GM12878 (cell line): ENCODE results near the gene SMARCAL1. TPM values are rescaled to one million over a fixed set of nuclear protein-coding genes. Genes with fewer than 3 reads are reported as not detected.
A peak's percentile ranks its signal among the peaks of the same experiment; 100 is the strongest.

Source experiments
- ATAC-seq: fragments of 200-7000 bp; cut with Tn5 transposase; 3 replicates; pipeline ENCODE4 v1.9.1; 2020; ENCODE audit warnings: mild to moderate bottlenecking, moderate library complexity
- BruUV-seq: library from RNA; stranded (reverse); fragments of 400-500 nt; replicated peaks from 2 replicates; lab custom pipeline; 2021; lab: Mats Ljungman, UMichigan
- CTCF ChIA-PET: fragments of 300-600 bp; sonication (Branson Sonifier 250); formaldehyde crosslinking; extraction: SDS; loops from one replicate; lab custom pipeline; 2021; ENCODE audit warnings: inconsistent platforms; lab: Yijun Ruan, JAX
- POLR2A ChIA-PET: fragments of 350-600 bp; formaldehyde crosslinking; extraction: SDS; loops from one replicate; lab custom pipeline; 2021; ENCODE audit warnings: inconsistent platforms; lab: Charles Lee
- RAD21 ChIA-PET: fragments of 300-600 bp; sonication (Branson Sonifier 250); formaldehyde crosslinking; loops from one replicate; lab custom pipeline; 2023; ENCODE audit warnings: antibody characterized with exemption; ENCODE audit not compliant: unreplicated experiment; lab: Charles Lee
- SMC1A ChIA-PET: fragments of 300-600 bp; sonication (Branson Sonifier 250); formaldehyde crosslinking; loops from one replicate; lab custom pipeline; 2023; ENCODE audit not compliant: unreplicated experiment, uncharacterized antibody; lab: Charles Lee
- DNase-seq: peaks from one replicate; pipeline ENCODE4 v3.0.0-alpha.2; 2011; ENCODE audit warnings: low read depth, low spot score
- FAIRE-seq: peaks from 3 replicates; lab custom pipeline; 2011; peaks lifted over from hg19 to GRCh38; lab: Jason Lieb, UNC
- H2AFZ ChIP-seq: 2 replicates; pipeline ENCODE4 v1.6.0; 2011; ENCODE audit warnings: low read depth, low read length, control low read depth; ENCODE audit not compliant: control insufficient read depth
- H3K27ac ChIP-seq: 2 replicates; pipeline ENCODE4 v1.5.1; 2011; ENCODE audit warnings: control low read depth; ENCODE audit not compliant: control insufficient read depth, insufficient read depth
- H3K27me3 ChIP-seq, 2 experiments: replicated peaks in 1 of 2; 2 replicates each; pipeline versions ENCODE4 v1.6.0 to v1.6.1; 2011; ENCODE audit warnings: low read length in 1 of 2; ENCODE audit not compliant: control insufficient read depth in 2 of 2, insufficient read depth in 2 of 2
- H3K36me3 ChIP-seq, 2 experiments: 2 replicates each; pipeline ENCODE4 v1.5.1; 2011; ENCODE audit warnings: low read length in 1 of 2; ENCODE audit not compliant: control insufficient read depth in 2 of 2, insufficient read depth in 2 of 2
- H3K4me1 ChIP-seq: 2 replicates; pipeline ENCODE4 v1.6.1; 2011; ENCODE audit warnings: mild to moderate bottlenecking, low read length, moderate library complexity, mixed read lengths; ENCODE audit not compliant: control insufficient read depth, insufficient read depth
- H3K4me2 ChIP-seq: 2 replicates; pipeline ENCODE4 v1.6.0; 2011; ENCODE audit warnings: control low read depth; ENCODE audit not compliant: control insufficient read depth, insufficient read depth
- H3K4me3 ChIP-seq: fragments of 200-600 bp; sonication (generic); 2 replicates; pipeline ENCODE4 v1.5.1; 2016
- H3K79me2 ChIP-seq: 2 replicates; pipeline ENCODE4 v1.6.0; 2011; ENCODE audit warnings: low read length; ENCODE audit not compliant: control insufficient read depth, insufficient read depth
- H3K9ac ChIP-seq: 2 replicates; pipeline ENCODE4 v1.8.0; 2011; ENCODE audit warnings: low read length, control low read depth, mixed read lengths; ENCODE audit not compliant: control insufficient read depth, insufficient read depth
- H3K9me3 ChIP-seq: replicated peaks from 3 replicates; pipeline ENCODE4 v1.5.1; 2011; ENCODE audit warnings: mild to moderate bottlenecking, low read length; ENCODE audit not compliant: control insufficient read depth, insufficient read depth
- H4K20me1 ChIP-seq: 2 replicates; pipeline ENCODE4 v1.6.0; 2011; ENCODE audit not compliant: control insufficient read depth, insufficient read depth
- KAT2A ChIP-seq: conservative IDR thresholded peaks from 2 replicates; pipeline ENCODE4 v1.6.1; 2011; ENCODE audit warnings: low read depth, low read length; ENCODE audit not compliant: control insufficient read depth
- MXI1 ChIP-seq: fragments of 150-350 bp; IDR thresholded peaks from 2 replicates; pipeline ENCODE4 v1.6.1; 2011; ENCODE audit warnings: low read depth, mild to moderate bottlenecking, inconsistent platforms, low read length, improper control_type of control experiment
- MYC ChIP-seq: IDR thresholded peaks from 2 replicates; pipeline ENCODE4 v1.6.1; 2011; ENCODE audit warnings: mild to moderate bottlenecking, low read length, moderate library complexity, inconsistent platforms; ENCODE audit not compliant: insufficient read depth, insufficient replicate concordance, insufficient read length, severe bottlenecking
- WGBS: methylation state at CpG from one replicate; pipeline ENCODE4 v1.1.6; 2016; ENCODE audit warnings: low lambda C conversion rate; ENCODE audit not compliant: insufficient replicate concordance, insufficient coverage; ENCODE audit errors: missing lambda C conversion rate; 5-methylcytosine and 5-hydroxymethylcytosine counted together
- in situ Hi-C: fragments of 300-500 bp; cut with MboI; formaldehyde crosslinking; loops from 9 replicates; pipeline ENCODE4 v1.14.3; 2018; ENCODE audit warnings: mixed read lengths
- intact Hi-C: fragments of 100-400 bp; cut with micrococcal nuclease; formaldehyde crosslinking; loops from one replicate; pipeline ENCODE4 v1.14.2; 2022; ENCODE audit not compliant: unreplicated experiment
- polyA plus RNA-seq, 11 experiments: library from polyadenylated mRNA; depleted of rRNA in 4 of 11; unstranded in 6 of 11; stranded (reverse) in 5 of 11; fragments of >200 nt; fragmentation: Nextera tagmentation in 4 of 11; fragmentation: Illumina TruSeq in 1 of 11; extraction: Ambion mirVana in 4 of 11; extraction: Trizol in 1 of 11; gene quantifications; 1 replicate in 1 of 11; 2 replicates in 10 of 11; pipeline versions ENCODE4 v1.2.1 to v1.2.3, GENCODE V29; 2011 to 2016; ENCODE audit warnings: inconsistent platforms in 2 of 11, missing spikeins in 2 of 11, low read depth in 1 of 11
- total RNA-seq, 4 experiments: library from RNA; depleted of rRNA in 3 of 4; stranded (reverse); fragments of >200 nt in 3 of 4; fragmentation: Illumina TruSeq in 1 of 4; extraction: Trizol in 1 of 4; gene quantifications; 2 replicates each; pipeline versions ENCODE4 v1.2.1 to v1.2.3, GENCODE V29; 2013 to 2021

Gene SMARCAL1
- total and polyA plus RNA-seq, 10 of the 15 experiments (the other 5 are each of a cell fraction or from before 2014, with no cell fraction given) = 10.8 to 32.9 (median 21.8) TPM

- TF ChIP-seq MXI1 (no peak), MYC (no peak)
- Histone ChIP-seq H3K4me3 (no peak overlapping the region), H3K27ac (no peak overlapping the region), H3K36me3 (peaks cover 9 to 47% of the 10 kb centered on the region in 2 experiments), H3K4me1 (no peaks in the 10 kb centered on the region), H4K20me1 (no peaks in the 10 kb centered on the region), H2AFZ (no peak overlapping the region), H3K79me2 (no peaks in the 10 kb centered on the region), H3K9ac (no peak overlapping the region), H3K4me2 (no peak overlapping the region), H3K27me3 (no peaks in the 10 kb centered on the region), H3K9me3 (peaks cover 6% of the 10 kb centered on the region; the same call in 2 of the 3 replicates)
- WGBS = 90% methylated on average over 5 of the region's 5 CpGs
- no peak for DNase-seq
- BruUV-seq = no TSS peak
- RAD21 ChIA-PET = no interaction called here
- no peak for ATAC-seq
- SMC1A ChIA-PET = interaction anchor here (1.0 to 1.7 kb wide), 2 partner anchors 11 to 20 kb away, joined by 3 to 9 read pairs; no protein-coding TSS in a partner anchor
- FAIRE-seq = peak; percentile 27
- POLR2A ChIA-PET = no interaction called here
- CTCF ChIA-PET = interaction anchor here (0.8 to 1.2 kb wide), 2 partner anchors 25 to 315 kb away, joined by 3 to 4 read pairs; no protein-coding TSS in a partner anchor
- intact Hi-C loops (no loop called here), in situ Hi-C loops (no loop called here)
These were observed 17.1 kb downstream of the SMARCAL1 start for GRCh38 chr2:216429428-216429827.

GRCh38 chr2:216430811-216431530, 18.7 kb downstream of the SMARCAL1 start:
- BruUV-seq = no TSS peak
- Histone ChIP-seq H3K4me3 (no peak overlapping the region), H3K9ac (no peak overlapping the region), H3K4me1 (no peaks in the 10 kb centered on the region), H3K27me3 (no peaks in the 10 kb centered on the region), H3K36me3 (peaks cover 5 to 43% of the 10 kb centered on the region in 2 experiments), H2AFZ (no peak overlapping the region), H3K9me3 (no peaks in the 10 kb centered on the region), H3K4me2 (no peak overlapping the region), H3K79me2 (no peaks in the 10 kb centered on the region), H3K27ac (no peak overlapping the region), H4K20me1 (no peaks in the 10 kb centered on the region)
- no peak for DNase-seq
- POLR2A ChIA-PET = no interaction called here
- no peak for ATAC-seq
- intact Hi-C loops (no loop called here), in situ Hi-C loops (no loop called here)
- RAD21 ChIA-PET = no interaction called here
- TF ChIP-seq KAT2A = no peak
- 62% methylated on average over 11 of the region's 13 CpGs for WGBS
- SMC1A ChIA-PET = interaction anchor here (1.4 kb wide), 1 partner anchor 18 kb away, joined by 3 read pairs; no protein-coding TSS in a partner anchor
- CTCF ChIA-PET = no interaction called here
- no peak for FAIRE-seq
